GM23248 (cell line): Measurements from ENCODE around the gene RND2. TPM values are rescaled to one million over a fixed set of nuclear protein-coding genes. Genes with fewer than 3 reads are reported as not detected.
"Not testable (repeated sequence)": the region's sequence is repeated elsewhere in the genome, so short reads cannot be mapped to it uniquely, and the experiment has no call there.

Experiments
- DNase-seq: peaks from one replicate; pipeline ENCODE4 v3.0.0-alpha.2; 2015
- H2AFZ ChIP-seq: fragments of 200-600 bp; sonication (generic); 2 replicates; pipeline ENCODE4 v1.6.1; 2016; ENCODE audit warnings: antibody characterized with exemption
- H3F3A ChIP-seq: fragments of 200-600 bp; sonication (generic); 2 replicates; pipeline ENCODE4 v1.6.1; 2016; ENCODE audit warnings: mild to moderate bottlenecking, antibody characterized with exemption, mixed run types; ENCODE audit not compliant: insufficient read depth
- H3K27ac ChIP-seq: fragments of 200-600 bp; sonication (generic); 2 replicates; pipeline ENCODE4 v1.5.1; 2016; ENCODE audit warnings: mild to moderate bottlenecking
- H3K27me3 ChIP-seq: fragments of 200-600 bp; sonication (generic); replicated peaks from 2 replicates; pipeline ENCODE4 v1.6.1; 2016; ENCODE audit warnings: mild to moderate bottlenecking; ENCODE audit not compliant: insufficient read depth
- H3K36me3 ChIP-seq: fragments of 200-600 bp; sonication (generic); 2 replicates; pipeline ENCODE4 v1.6.1; 2016; ENCODE audit warnings: low read depth, mild to moderate bottlenecking
- H3K4me1 ChIP-seq: fragments of 200-600 bp; sonication (generic); 2 replicates; pipeline ENCODE4 v1.6.1; 2016; ENCODE audit warnings: mild to moderate bottlenecking; ENCODE audit not compliant: insufficient read depth
- H3K4me2 ChIP-seq: fragments of 200-600 bp; sonication (generic); one replicate; pipeline ENCODE4 v1.6.1; 2016; ENCODE audit warnings: mild to moderate bottlenecking; ENCODE audit not compliant: unreplicated experiment
- H3K4me3 ChIP-seq: fragments of 200-600 bp; sonication (generic); 2 replicates; pipeline ENCODE4 v1.5.1; 2016; ENCODE audit warnings: mild to moderate bottlenecking
- H3K79me2 ChIP-seq: fragments of 200-600 bp; sonication (generic); 2 replicates; pipeline ENCODE4 v1.6.1; 2016; ENCODE audit warnings: mild to moderate bottlenecking; ENCODE audit not compliant: insufficient read depth
- H3K9ac ChIP-seq: fragments of 200-600 bp; sonication (generic); 2 replicates; pipeline ENCODE4 v1.6.1; 2016; ENCODE audit warnings: mild to moderate bottlenecking
- H3K9me2 ChIP-seq: fragments of 200-600 bp; sonication (generic); 2 replicates; pipeline ENCODE4 v1.6.1; 2016; ENCODE audit warnings: mixed run types, mild to moderate bottlenecking, moderate library complexity; ENCODE audit not compliant: insufficient read depth
- H3K9me3 ChIP-seq: fragments of 200-600 bp; sonication (generic); one replicate; pipeline ENCODE4 v1.6.1; 2017; ENCODE audit warnings: low read depth
- H4K20me1 ChIP-seq: fragments of 200-600 bp; sonication (generic); 2 replicates; pipeline ENCODE4 v1.6.0; 2016; ENCODE audit not compliant: insufficient read depth
- EZH2 ChIP-seq: fragments of 200-600 bp; sonication (generic); IDR thresholded peaks from 2 replicates; pipeline ENCODE4 v1.6.1; 2018; ENCODE audit warnings: antibody characterized with exemption, mild to moderate bottlenecking; ENCODE audit not compliant: insufficient read depth, poor library complexity, severe bottlenecking
- EZH2phosphoT487 ChIP-seq: fragments of 200-600 bp; sonication (generic); IDR thresholded peaks from 2 replicates; pipeline ENCODE4 v1.6.1; 2018; ENCODE audit warnings: antibody characterized with exemption, moderate library complexity, mild to moderate bottlenecking, low read depth; ENCODE audit not compliant: insufficient read depth
- WGBS, 2 experiments: methylation state at CpG; one replicate each; pipeline ENCODE4 v1.1.6; 2015 to 2017; ENCODE audit warnings: low lambda C conversion rate in 2 of 2, low coverage in 1 of 2; ENCODE audit errors: missing lambda C conversion rate in 2 of 2; 5-methylcytosine and 5-hydroxymethylcytosine counted together
- in situ Hi-C: fragments of 300-500 bp; cut with MboI; formaldehyde crosslinking; loops from 2 replicates; pipeline ENCODE4 v1.15.0; 2020
- polyA plus RNA-seq: library from polyadenylated mRNA; unstranded; fragments of >200 nt; fragmentation: Nextera tagmentation; extraction: Ambion mirVana; gene quantifications from 2 replicates; pipeline ENCODE4 v1.2.1, GENCODE V29; 2016
- total RNA-seq: library from RNA; depleted of rRNA; stranded (reverse); fragments of >200 nt; shearing (Covaris generic); gene quantifications from 2 replicates; pipeline ENCODE4 v1.2.3, GENCODE V29; 2014

Gene RND2
- total and polyA plus RNA-seq, 2 experiments from 2014 or later = 0.11 to 0.30 TPM

- TF ChIP-seq EZH2 (no peak), EZH2phosphoT487 (no peak)
- H3F3A ChIP-seq = peaks cover 39% of the 10 kb centered on the region
- peak overlapping the region; percentile 83 for H2AFZ ChIP-seq
- peak overlapping the region; percentile 46 for H3K27ac ChIP-seq
- no peak for DNase-seq
- peak overlapping the region; percentile 68 for H3K9ac ChIP-seq
- H3K4me1 ChIP-seq = peaks cover 24% of the 10 kb centered on the region
- peak overlapping the region; percentile 83 for H3K4me2 ChIP-seq
- no peaks in the 10 kb centered on the region for H3K27me3 ChIP-seq
- H3K36me3 ChIP-seq = peaks cover 37% of the 10 kb centered on the region
- H3K9me3 ChIP-seq = no peaks in the 10 kb centered on the region
- no peaks in the 10 kb centered on the region for H3K9me2 ChIP-seq
- H4K20me1 ChIP-seq = no peaks in the 10 kb centered on the region
- H3K79me2 ChIP-seq = peaks cover 40% of the 10 kb centered on the region
- H3K4me3 ChIP-seq = peak overlapping the region; percentile 60
- in situ Hi-C loops = loop anchor here (5.0 kb wide), 1 partner anchor 50 kb away; no protein-coding TSS in a partner anchor
- WGBS, 2 experiments = 31 to 39% methylated on average over 5 of the region's 5 CpGs
These were observed 27.5 kb upstream of the RND2 start for GRCh38 chr17:42997390-42997983.

- H3K27me3 ChIP-seq = no peaks in the 10 kb centered on the region
- peaks cover 47% of the 10 kb centered on the region for H3F3A ChIP-seq
- H3K36me3 ChIP-seq = peaks cover 36% of the 10 kb centered on the region
- H3K4me1 ChIP-seq = peaks cover 24% of the 10 kb centered on the region
- peak within 1 kb of the TSS; percentile 83 for H2AFZ ChIP-seq
- TF ChIP-seq EZH2 = no peak
- no peak for TF ChIP-seq EZH2phosphoT487
- H3K27ac ChIP-seq = peak within 1 kb of the TSS; percentile 93
- WGBS, 2 experiments = 1% methylated on average over 46 to 49 of the region's 49 CpGs
- DNase-seq = peak; percentile 100
- in situ Hi-C loops = loop anchor here (5.0 kb wide), 1 partner anchor 51 kb away; no protein-coding TSS in a partner anchor
- peaks cover 44% of the 10 kb centered on the region for H3K79me2 ChIP-seq
- H3K9ac ChIP-seq = peak within 1 kb of the TSS; percentile 97
- H3K9me3 ChIP-seq = no peaks in the 10 kb centered on the region
- H4K20me1 ChIP-seq = no peaks in the 10 kb centered on the region
- H3K4me3 ChIP-seq = peak within 1 kb of the TSS; percentile 88
- H3K4me2 ChIP-seq = peak within 1 kb of the TSS; percentile 94
- no peaks in the 10 kb centered on the region for H3K9me2 ChIP-seq
These were observed 26.8 kb upstream of the RND2 start, which contains the start of gene RPL27 for GRCh38 chr17:42997984-42998938. RPL27 (plus strand) TSS chr17:42998419; CDS start chr17:42998751, 332 bp downstream.

DNA sequence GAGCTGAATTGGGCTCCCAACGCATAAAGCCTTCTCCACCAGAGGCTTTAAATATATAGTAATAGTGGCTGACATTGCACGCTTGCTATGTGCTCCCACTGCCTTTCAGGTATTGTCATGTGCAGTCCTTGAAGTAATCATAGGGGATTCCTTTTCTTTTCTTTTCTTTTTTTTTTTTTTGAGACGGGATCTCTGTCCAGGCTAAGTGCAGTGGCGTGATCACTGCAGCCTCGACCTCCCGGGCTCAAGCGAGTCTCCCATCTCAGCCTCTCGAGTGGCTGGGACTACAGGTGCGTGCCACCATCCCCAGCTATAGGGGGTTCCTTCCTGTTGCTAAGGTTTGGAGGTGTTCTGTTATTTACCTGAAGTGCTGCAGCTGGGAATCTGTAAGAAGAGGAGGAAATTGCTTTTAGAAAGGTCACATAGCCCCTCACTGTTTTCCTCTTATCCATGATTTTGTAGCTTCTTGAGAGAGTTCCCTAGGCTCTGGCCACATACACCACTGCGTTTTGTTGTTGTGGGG, 26.0 kb upstream of the RND2 start:
- H3K4me2 ChIP-seq = peak overlapping the region; percentile 94
- H3K79me2 ChIP-seq = peaks cover 44% of the 10 kb centered on the region

GRCh38 chr17:43000894-43001293, 24.1 kb upstream of the RND2 start:
- Histone ChIP-seq H3K9ac (peak overlapping the region; percentile 97; the same call in 1 of the 2 replicates), H3K4me2 (peak overlapping the region; percentile 22), H3K79me2 (peaks cover 44% of the 10 kb centered on the region), H3K27ac (0 out of 2 replicates have a peak overlapping the region, but pooled peaks have one; percentile 35), H3K36me3 (peaks cover 38% of the 10 kb centered on the region), H3F3A (peaks cover 68% of the 10 kb centered on the region), H3K4me1 (peaks cover 30% of the 10 kb centered on the region)
- H3K9me3 ChIP-seq, DNase-seq, in situ Hi-C loops, H3K4me3 ChIP-seq, H3K27me3 ChIP-seq, H2AFZ ChIP-seq, H3K9me2 ChIP-seq, H4K20me1 ChIP-seq: not testable (repeated sequence)
- 89 to 93% methylated on average over 13 of the region's 13 CpGs for WGBS, 2 experiments

More for the DNA sequence above, 26.0 kb upstream of the RND2 start:
- no peaks in the 10 kb centered on the region for H3K9me2 ChIP-seq
- TF ChIP-seq EZH2 (no peak), EZH2phosphoT487 (no peak)
- WGBS, 2 experiments = 9 to 11% methylated on average over 10 of the region's 10 CpGs
- H3K27ac ChIP-seq = peak overlapping the region; percentile 93
- H3K36me3 ChIP-seq = peaks cover 38% of the 10 kb centered on the region
- no peaks in the 10 kb centered on the region for H3K27me3 ChIP-seq
- in situ Hi-C loops = loop anchor here (5.0 kb wide), 1 partner anchor 52 kb away; no protein-coding TSS in a partner anchor
- no peaks in the 10 kb centered on the region for H3K9me3 ChIP-seq
- no peak for DNase-seq
- peaks cover 54% of the 10 kb centered on the region for H3F3A ChIP-seq
- H2AFZ ChIP-seq = peak overlapping the region; percentile 63; the same call in 1 of the 2 replicates
- peak overlapping the region; percentile 88 for H3K4me3 ChIP-seq
- H4K20me1 ChIP-seq = no peaks in the 10 kb centered on the region
- H3K9ac ChIP-seq = peak overlapping the region; percentile 97
- peaks cover 30% of the 10 kb centered on the region for H3K4me1 ChIP-seq
